Kidney tubule cell (primary cell): Measurements from ENCODE around the gene NOTCH1.
"Not testable (repeated sequence)": the region's sequence is repeated elsewhere in the genome, so short reads cannot be mapped to it uniquely, and the experiment has no call there.

Source experiments
- DNase-seq: peaks from one replicate; pipeline ENCODE4 v3.0.0-alpha.2; 2018; ENCODE audit warnings: low spot score

NOTCH1 gene

GRCh38 chr9:136564379-136564988, 18.6 kb upstream of the NOTCH1 start:
- no peak for DNase-seq

- DNase-seq, result no peak
These were observed 17.9 kb upstream of the NOTCH1 start for GRCh38 chr9:136563646-136564325.

- no peak for DNase-seq
These were observed 17.1 kb upstream of the NOTCH1 start for GRCh38 chr9:136562746-136563495.

- DNase-seq, result no peak
These were observed 15.9 kb upstream of the NOTCH1 start for GRCh38 chr9:136561779-136562178.

GRCh38 chr9:136560586-136560985, 14.7 kb upstream of the NOTCH1 start:
- DNase-seq, result no peak

- DNase-seq, result not testable (repeated sequence)
These were observed 13.5 kb upstream of the NOTCH1 start for GRCh38 chr9:136559371-136559770.

GRCh38 chr9:136558846-136559245, 13.0 kb upstream of the NOTCH1 start:
- not testable (repeated sequence) for DNase-seq

- DNase-seq, result no peak
These were observed 12.5 kb upstream of the NOTCH1 start for GRCh38 chr9:136558373-136558772.

GRCh38 chr9:136557036-136557435, 11.2 kb upstream of the NOTCH1 start:
- no peak for DNase-seq

- DNase-seq, result no peak
These were observed 10.3 kb upstream of the NOTCH1 start for GRCh38 chr9:136556166-136556565.

- no peak for DNase-seq
These were observed 9.0 kb upstream of the NOTCH1 start for GRCh38 chr9:136554870-136555269.

GRCh38 chr9:136553581-136553980, 7.7 kb upstream of the NOTCH1 start:
- no peak for DNase-seq

GRCh38 chr9:136552117-136552703, 6.4 kb upstream of the NOTCH1 start:
- DNase-seq, result no peak

GRCh38 chr9:136551401-136552116, 5.7 kb upstream of the NOTCH1 start:
- peak; percentile 69 for DNase-seq

GRCh38 chr9:136550439-136551289, 4.8 kb upstream of the NOTCH1 start:
- no peak for DNase-seq

- DNase-seq, result no peak
These were observed 3.4 kb upstream of the NOTCH1 start for GRCh38 chr9:136549010-136549980.

GRCh38 chr9:136547508-136548215, 1.8 kb upstream of the NOTCH1 start:
- no peak for DNase-seq

GRCh38 chr9:136546697-136547501, 1.1 kb upstream of the NOTCH1 start:
- peak; percentile 65 for DNase-seq

GRCh38 chr9:136545692-136545964, 220 bp downstream of the NOTCH1 start:
- DNase-seq, result no peak
